Right ventricle myocardium inferior (tissue), 1 donor: ENCODE data around the gene CCDC12. TPM values are rescaled to one million over a fixed set of nuclear protein-coding genes. Genes with fewer than 3 reads are reported as not detected.
A peak's percentile ranks its signal among the peaks of the same experiment; 100 is the strongest.

Experiments
- ATAC-seq: fragments of 200-7000 bp; cut with Tn5 transposase; one replicate; pipeline ENCODE4 v1.9.1; 2020; ENCODE audit warnings: mild to moderate bottlenecking, moderate library complexity
- DNase-seq: peaks from one replicate; pipeline ENCODE4 v3.0.0; 2021; ENCODE audit errors: missing footprints
- intact Hi-C: fragments of 100-400 bp; cut with DNase I; formaldehyde crosslinking; loops from one replicate; pipeline ENCODE4 v1.11.0; 2022
- total RNA-seq: library from RNA; stranded (reverse); fragmentation: NEBNext Ultra II Directional; extraction: Animal tissue kit (Norgen Biotek cat#: 25700); gene quantifications from one replicate; pipeline ENCODE4 v1.2.1, GENCODE V29; 2021
- donor health status: DM: no; HTN: yes; CAD: no; lungs with severe emphysema.

CCDC12 gene
- total RNA-seq, 1 donor from 2014 or later: 26.3 TPM

- intact Hi-C loops: loop anchor here (1.0 to 10.0 kb wide), 3 partner anchors 30 to 305 kb away; partner anchors contain the start of genes NBEAL2 and TMIE
- peak; percentile 92 for DNase-seq
- peak; percentile 96 for ATAC-seq
These were observed 32.9 kb upstream of the CCDC12 start for GRCh38 chr3:47009225-47010110.

DNA sequence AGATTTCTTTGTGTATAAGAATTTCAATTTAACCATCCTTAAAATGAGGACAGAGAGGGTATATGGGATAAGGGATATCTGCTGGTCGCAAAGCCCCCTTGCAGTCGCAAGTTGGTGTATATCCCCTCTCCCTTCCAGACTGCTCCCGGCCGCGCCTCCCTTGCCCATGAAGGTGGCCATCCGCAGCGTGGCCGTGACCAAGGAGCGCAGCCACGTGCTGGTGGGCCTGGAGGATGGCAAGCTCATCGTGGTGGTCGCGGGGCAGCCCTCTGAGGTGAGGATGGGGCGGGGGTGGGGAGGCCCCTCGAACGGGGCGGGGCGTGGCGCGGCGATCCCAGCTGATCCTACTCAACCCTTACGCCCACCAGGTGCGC is 32.3 kb upstream of the CCDC12 start:
- ATAC-seq (peak; percentile 0), DNase-seq (no peak)
- intact Hi-C loops: loop anchor here (1.0 to 10.0 kb wide), 3 partner anchors 30 to 304 kb away; partner anchors contain the start of genes NBEAL2 and TMIE

- no peak for ATAC-seq
- intact Hi-C loops: loop anchor here (5.0 to 10.0 kb wide), 2 partner anchors 136 to 304 kb away; partner anchors contain the start of gene TMIE
- no peak for DNase-seq
These were observed 31.8 kb upstream of the CCDC12 start for GRCh38 chr3:47008234-47008796.

- no peak for DNase-seq
These were observed 31.1 kb upstream of the CCDC12 start for GRCh38 chr3:47007482-47008233.

DNA sequence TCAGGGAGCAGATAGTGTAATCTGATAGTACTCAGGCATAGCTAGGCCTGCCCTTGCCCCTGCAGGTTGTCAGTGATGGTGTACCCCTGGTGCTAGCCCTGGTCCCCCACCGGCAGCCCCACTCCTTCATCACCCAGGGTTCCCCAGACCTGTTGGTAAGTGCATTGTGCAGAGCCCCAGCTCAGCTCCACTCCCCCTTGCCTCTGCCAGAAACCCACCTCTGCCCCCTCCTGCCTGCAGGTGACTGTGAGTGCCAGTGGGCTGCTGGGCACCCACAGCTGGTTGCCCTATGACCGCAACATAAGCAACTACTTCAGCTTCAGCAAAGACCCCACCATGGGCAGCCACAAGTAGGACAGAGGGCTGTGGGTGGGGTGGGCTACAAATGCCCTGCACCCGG is 30.5 kb upstream of the CCDC12 start:
- ATAC-seq (no peak), DNase-seq (no peak)
- intact Hi-C loops: loop anchor here (5.0 to 10.0 kb wide), 2 partner anchors 135 to 302 kb away; partner anchors contain the start of gene TMIE

More at GRCh38 chr3:47007482-47008233, 31.1 kb upstream of the CCDC12 start:
- intact Hi-C loops: loop anchor here (5.0 to 10.0 kb wide), 2 partner anchors 135 to 303 kb away; partner anchors contain the start of gene TMIE
- no peak for ATAC-seq

DNA sequence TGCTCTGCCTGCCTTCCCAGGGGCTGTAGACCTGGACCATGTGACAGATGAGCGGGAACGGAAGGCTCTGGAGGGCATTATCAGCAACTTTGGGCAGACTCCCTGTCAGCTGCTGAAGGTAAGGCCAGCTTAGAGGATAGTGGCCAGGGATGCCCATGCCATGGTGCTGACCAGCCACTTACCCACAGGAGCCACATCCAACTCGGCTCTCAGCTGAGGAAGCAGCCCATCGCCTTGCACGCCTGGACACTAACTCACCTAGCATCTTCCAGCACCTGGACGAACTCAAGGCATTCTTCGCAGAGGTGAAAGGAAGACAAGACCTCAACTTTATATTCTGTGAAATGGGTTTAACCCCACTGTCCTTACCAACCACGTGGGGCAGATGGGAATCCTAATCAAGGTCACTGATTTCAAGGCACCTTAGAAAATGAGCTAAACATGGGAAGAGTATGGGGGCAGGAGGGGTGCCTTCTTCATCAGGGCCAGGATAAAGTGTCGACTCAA is 29.7 kb upstream of the CCDC12 start:
- intact Hi-C loops: loop anchor here (5.0 to 10.0 kb wide), 2 partner anchors 134 to 301 kb away; partner anchors contain the start of gene TMIE
- DNase-seq (no peak), ATAC-seq (no peak)

DNA sequence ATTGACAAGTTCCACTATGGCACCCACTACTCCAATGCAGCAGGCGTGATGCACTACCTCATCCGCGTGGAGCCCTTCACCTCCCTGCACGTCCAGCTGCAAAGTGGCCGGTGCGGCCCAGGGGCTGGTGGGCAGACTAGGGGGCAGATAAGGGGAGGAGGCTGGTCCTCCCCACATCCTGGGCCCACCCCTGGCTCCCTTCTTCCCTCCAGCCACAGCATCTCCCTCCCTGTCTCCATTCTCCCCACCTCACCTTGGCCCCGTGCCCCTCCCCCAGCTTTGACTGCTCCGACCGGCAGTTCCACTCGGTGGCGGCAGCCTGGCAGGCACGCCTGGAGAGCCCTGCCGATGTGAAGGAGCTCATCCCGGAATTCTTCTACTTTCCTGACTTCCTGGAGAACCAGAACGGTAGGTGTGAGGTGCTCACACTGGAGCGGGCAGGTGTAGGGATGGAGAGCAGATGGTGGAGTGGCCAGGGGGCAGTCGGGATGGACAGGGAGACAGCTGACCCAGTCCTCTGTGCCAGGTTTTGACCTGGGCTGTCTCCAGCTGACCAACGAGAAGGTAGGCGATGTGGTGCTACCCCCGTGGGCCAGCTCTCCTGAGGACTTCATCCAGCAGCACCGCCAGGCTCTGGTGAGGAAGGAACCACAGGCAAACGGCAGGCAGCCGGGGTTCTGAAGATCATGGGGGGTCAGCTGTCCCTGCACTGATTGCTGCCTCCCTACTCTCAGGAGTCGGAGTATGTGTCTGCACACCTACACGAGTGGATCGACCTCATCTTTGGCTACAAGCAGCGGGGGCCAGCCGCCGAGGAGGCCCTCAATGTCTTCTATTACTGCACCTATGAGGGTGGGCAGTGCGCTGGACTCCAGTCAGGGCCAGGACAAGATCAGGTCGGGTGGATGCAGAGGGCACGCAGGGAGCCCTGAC is 28.9 kb upstream of the CCDC12 start:
- no peak for ATAC-seq
- intact Hi-C loops: loop anchor here (5.0 to 10.0 kb wide), 2 partner anchors 133 to 301 kb away; partner anchors contain the start of gene TMIE
- no peak for DNase-seq

GRCh38 chr3:47004369-47005211 is 28.0 kb upstream of the CCDC12 start:
- intact Hi-C loops: loop anchor here (5.0 to 10.0 kb wide), 2 partner anchors 132 to 300 kb away; partner anchors contain the start of gene TMIE
- ATAC-seq (no peak), DNase-seq (no peak)

GRCh38 chr3:47003461-47004368 is 27.2 kb upstream of the CCDC12 start:
- no peak for ATAC-seq
- intact Hi-C loops: loop anchor here (10.0 kb wide), 1 partner anchor 299 kb away; the partner anchor contains the start of gene TMIE
- peak; percentile 50 for DNase-seq

DNA sequence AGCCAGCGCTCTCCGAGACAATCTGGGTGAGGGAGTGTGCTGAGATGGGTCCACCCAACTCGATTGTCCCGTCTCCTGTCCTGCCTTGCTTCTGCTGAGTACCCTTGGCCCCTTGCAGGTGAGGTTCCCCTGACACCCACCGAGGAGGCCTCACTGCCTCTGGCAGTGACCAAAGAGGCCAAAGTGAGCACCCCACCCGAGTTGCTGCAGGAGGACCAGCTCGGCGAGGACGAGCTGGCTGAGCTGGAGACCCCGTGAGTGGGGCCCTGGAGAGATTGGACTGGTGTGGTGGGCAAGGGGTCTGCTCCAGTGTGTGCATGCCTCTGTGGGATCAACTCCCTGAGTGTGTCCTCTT is 26.5 kb upstream of the CCDC12 start:
- intact Hi-C loops: loop anchor here (10.0 kb wide), 1 partner anchor 298 kb away; the partner anchor contains the start of gene TMIE
- ATAC-seq: no peak
- peak; percentile 41 for DNase-seq

DNA sequence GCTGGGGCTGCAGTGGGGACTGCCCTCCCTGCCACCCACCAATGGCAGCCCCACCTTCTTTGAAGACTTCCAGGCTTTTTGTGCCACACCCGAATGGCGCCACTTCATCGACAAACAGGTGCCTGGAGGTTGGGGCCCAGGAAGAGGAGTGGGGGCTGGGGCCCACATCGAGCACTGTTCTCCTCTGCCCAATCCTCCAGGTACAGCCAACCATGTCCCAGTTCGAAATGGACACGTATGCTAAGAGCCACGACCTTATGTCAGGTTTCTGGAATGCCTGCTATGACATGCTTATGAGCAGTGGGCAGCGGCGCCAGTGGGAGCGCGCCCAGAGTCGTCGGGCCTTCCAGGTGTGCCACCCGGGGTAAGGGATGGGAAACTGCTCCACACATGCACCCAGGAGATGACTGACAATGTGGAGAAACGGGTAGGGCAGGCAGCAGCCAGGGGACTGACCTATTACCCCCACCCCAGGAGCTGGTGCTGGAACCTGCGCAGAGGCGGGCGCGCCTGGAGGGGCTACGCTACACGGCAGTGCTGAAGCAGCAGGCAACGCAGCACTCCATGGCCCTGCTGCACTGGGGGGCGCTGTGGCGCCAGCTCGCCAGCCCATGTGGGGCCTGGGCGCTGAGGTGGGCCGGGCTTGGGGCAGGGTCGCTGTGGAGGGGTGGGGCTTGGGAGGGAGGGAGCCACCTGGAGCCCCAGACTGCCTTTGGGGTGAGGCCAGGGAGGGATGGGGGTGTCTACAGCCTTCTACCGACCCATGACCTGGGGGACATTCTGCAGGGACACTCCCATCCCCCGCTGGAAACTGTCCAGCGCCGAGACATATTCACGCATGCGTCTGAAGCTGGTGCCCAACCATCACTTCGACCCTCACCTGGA is 25.9 kb upstream of the CCDC12 start:
- no peak for ATAC-seq
- DNase-seq: peak; percentile 44
- intact Hi-C loops: loop anchor here (10.0 kb wide), 1 partner anchor 298 kb away; the partner anchor contains the start of gene TMIE

GRCh38 chr3:47001731-47002170 is 25.2 kb upstream of the CCDC12 start:
- peak; percentile 45 for DNase-seq
- intact Hi-C loops: loop anchor here (10.0 kb wide), 1 partner anchor 297 kb away; the partner anchor contains the start of gene TMIE
- ATAC-seq: no peak

- no peak for ATAC-seq
These were observed 24.6 kb upstream of the CCDC12 start for GRCh38 chr3:47000922-47001730.

More at GRCh38 chr3:47000922-47001730, 24.6 kb upstream of the CCDC12 start:
- DNase-seq: peak; percentile 45
- intact Hi-C loops: loop anchor here (10.0 kb wide), 1 partner anchor 296 kb away; the partner anchor contains the start of gene TMIE
